ENCODE results near the gene C16orf90.

DNA sequence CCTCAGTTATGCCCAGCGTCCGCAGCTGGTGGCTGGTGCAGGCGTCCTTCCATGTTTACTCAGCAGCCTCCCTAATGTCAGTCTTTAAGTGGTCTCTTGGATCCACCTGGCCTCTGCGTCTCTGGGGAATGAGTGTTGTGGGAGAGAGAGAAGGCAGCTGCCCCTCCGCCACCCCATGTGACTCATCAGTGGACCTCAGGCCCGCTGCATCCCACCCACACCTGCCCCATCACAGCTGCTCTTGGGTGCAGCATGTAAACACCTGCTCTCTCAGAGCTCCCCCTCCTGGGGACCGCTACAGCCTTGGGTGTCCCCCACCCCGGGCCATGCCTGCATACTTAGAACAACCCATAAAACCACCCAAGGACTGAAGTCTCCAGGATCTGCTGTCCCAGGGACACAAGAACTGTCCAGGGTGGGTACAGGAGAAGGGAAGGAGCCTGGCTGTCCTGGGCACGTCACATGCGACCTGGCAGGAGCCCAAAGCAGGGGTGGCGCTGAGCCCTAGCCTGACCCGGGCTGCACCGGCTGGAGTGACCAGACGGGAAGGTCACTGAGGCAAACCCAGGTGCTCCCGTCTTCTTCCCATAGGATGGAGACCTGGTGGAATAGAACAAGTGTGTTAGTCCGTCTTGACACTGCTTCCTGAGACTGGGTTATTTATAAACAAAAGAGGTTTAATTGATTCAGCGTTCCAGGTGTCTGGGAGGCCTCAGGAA, 4.2 kb downstream of the C16orf90 start:
- TF ChIP-seq, protein P1, sequence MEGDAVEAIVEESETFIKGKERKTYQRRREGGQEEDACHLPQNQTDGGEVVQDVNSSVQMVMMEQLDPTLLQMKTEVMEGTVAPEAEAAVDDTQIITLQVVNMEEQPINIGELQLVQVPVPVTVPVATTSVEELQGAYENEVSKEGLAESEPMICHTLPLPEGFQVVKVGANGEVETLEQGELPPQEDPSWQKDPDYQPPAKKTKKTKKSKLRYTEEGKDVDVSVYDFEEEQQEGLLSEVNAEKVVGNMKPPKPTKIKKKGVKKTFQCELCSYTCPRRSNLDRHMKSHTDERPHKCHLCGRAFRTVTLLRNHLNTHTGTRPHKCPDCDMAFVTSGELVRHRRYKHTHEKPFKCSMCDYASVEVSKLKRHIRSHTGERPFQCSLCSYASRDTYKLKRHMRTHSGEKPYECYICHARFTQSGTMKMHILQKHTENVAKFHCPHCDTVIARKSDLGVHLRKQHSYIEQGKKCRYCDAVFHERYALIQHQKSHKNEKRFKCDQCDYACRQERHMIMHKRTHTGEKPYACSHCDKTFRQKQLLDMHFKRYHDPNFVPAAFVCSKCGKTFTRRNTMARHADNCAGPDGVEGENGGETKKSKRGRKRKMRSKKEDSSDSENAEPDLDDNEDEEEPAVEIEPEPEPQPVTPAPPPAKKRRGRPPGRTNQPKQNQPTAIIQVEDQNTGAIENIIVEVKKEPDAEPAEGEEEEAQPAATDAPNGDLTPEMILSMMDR (IDR thresholded peaks at IDR 0.05): peak in 1 of 7 experiments; percentile 15
- TF ChIP-seq POLR2A (IDR thresholded peaks at IDR 0.05): no peak
